HepG2 (cell line): ENCODE measurements around the gene SRSF2. TPM values are rescaled to one million over a fixed set of nuclear protein-coding genes. Genes with fewer than 3 reads are reported as not detected.

Source experiments
- ARNTL ChIP-seq: sonication (generic); formaldehyde crosslinking; IDR thresholded peaks from 2 replicates; pipeline ENCODE4 v1.4.0; 2020; ENCODE audit warnings: mild to moderate bottlenecking, missing genetic modification reagents
- CEBPB ChIP-seq: IDR thresholded peaks from 2 replicates; pipeline ENCODE4 v1.6.1; 2011; ENCODE audit warnings: low read depth, low read length, improper control_type of control experiment, borderline replicate concordance
- FOXO1 ChIP-seq: sonication (generic); formaldehyde crosslinking; IDR thresholded peaks from 2 replicates; pipeline ENCODE4 v1.4.0; 2020; ENCODE audit warnings: missing genetic modification reagents
- GMEB1 ChIP-seq: sonication (generic); formaldehyde crosslinking; IDR thresholded peaks from 2 replicates; pipeline ENCODE4 v1.5.1; 2020; ENCODE audit warnings: missing genetic modification reagents, mild to moderate bottlenecking, borderline replicate concordance
- NFE2L1 ChIP-seq: sonication (generic); formaldehyde crosslinking; IDR thresholded peaks from 2 replicates; pipeline ENCODE4 v1.4.0; 2020; ENCODE audit warnings: missing genetic modification reagents, mild to moderate bottlenecking, borderline replicate concordance
- NFIB ChIP-seq: sonication (generic); formaldehyde crosslinking; IDR thresholded peaks from 2 replicates; pipeline ENCODE4 v1.9.0; 2021; ENCODE audit warnings: missing genetic modification reagents, mild to moderate bottlenecking, borderline replicate concordance
- RFXANK ChIP-seq: IDR thresholded peaks from 2 replicates; pipeline ENCODE4 v1.6.1; 2016
- SKI ChIP-seq: fragments of 450-650 bp; IDR thresholded peaks from one replicate; pipeline ENCODE4 v1.6.1; 2018; ENCODE audit warnings: mild to moderate bottlenecking; ENCODE audit not compliant: partially characterized antibody
- TFDP1 ChIP-seq: IDR thresholded peaks from 2 replicates; pipeline ENCODE4 v1.6.1; 2016; ENCODE audit warnings: missing compliant biosample characterization, missing genetic modification reagents, borderline replicate concordance
- ZBTB7A ChIP-seq: sonication (generic); formaldehyde crosslinking; IDR thresholded peaks from 2 replicates; pipeline ENCODE4 v1.8.0; 2022; ENCODE audit warnings: mild to moderate bottlenecking, missing genetic modification reagents
- ZHX1 ChIP-seq: sonication (generic); formaldehyde crosslinking; IDR thresholded peaks from 2 replicates; pipeline ENCODE4 v1.8.1; 2022; ENCODE audit warnings: low read depth, mild to moderate bottlenecking, missing genetic modification reagents
- ZNF446 ChIP-seq: sonication (generic); formaldehyde crosslinking; IDR thresholded peaks from 2 replicates; pipeline ENCODE4 v1.5.0; 2020; ENCODE audit warnings: mild to moderate bottlenecking, missing genetic modification reagents
- ZNF646 ChIP-seq: sonication (generic); formaldehyde crosslinking; IDR thresholded peaks from 2 replicates; pipeline ENCODE4 v1.9.0; 2021; ENCODE audit warnings: mild to moderate bottlenecking, missing genetic modification reagents
- ZNF747 ChIP-seq: sonication (generic); formaldehyde crosslinking; IDR thresholded peaks from 2 replicates; pipeline ENCODE4 v1.8.1; 2023; ENCODE audit warnings: missing genetic modification reagents, mild to moderate bottlenecking, borderline replicate concordance
- polyA plus RNA-seq, 8 experiments: library from polyadenylated mRNA; depleted of rRNA in 3 of 8; stranded (reverse) in 7 of 8; unstranded in 1 of 8; fragments of >200 nt; fragmentation: Illumina TruSeq in 4 of 8; extraction: Trizol in 4 of 8; gene quantifications; 2 replicates each; pipeline versions ENCODE4 v1.2.1 to v1.2.3, GENCODE V29; 2011 to 2016; ENCODE audit warnings: low read depth in 4 of 8, missing spikeins in 1 of 8, mixed read lengths in 1 of 8; ENCODE audit not compliant: insufficient read depth in 1 of 8
- total RNA-seq, 5 experiments: library from RNA; depleted of rRNA; stranded (reverse); fragments of >200 nt; fragmentation: Illumina TruSeq; extraction: Trizol; gene quantifications; 2 replicates each; pipeline ENCODE4 v1.2.3, GENCODE V29; 2016; ENCODE audit warnings: low read depth in 1 of 5

Gene SRSF2
- total and polyA plus RNA-seq, 2 of the 13 experiments (the other 11 are each of a cell fraction or from before 2014, with no cell fraction given) = 306 to 319 TPM

GRCh38 chr17:76737082-76737675 lies at the start of gene SRSF2 (continued):
- TF ChIP-seq ZNF446 (CRISPR knock-in tag) = no peak
- TF ChIP-seq SKI = peak; percentile 52
- TF ChIP-seq NFIB (CRISPR knock-in tag) = no peak
- TF ChIP-seq RFXANK (CRISPR knock-in tag) = 0 out of 2 replicates have a peak, but pooled peaks have one; percentile 11
- TF ChIP-seq ZNF646 = no peak
- TF ChIP-seq ARNTL = no peak; the same call in 1 of the 2 replicates
- peak; percentile 98 for TF ChIP-seq TFDP1
- TF ChIP-seq ZBTB7A (CRISPR knock-in tag) = peak; percentile 87
- peak; percentile 100 for TF ChIP-seq NFE2L1
- TF ChIP-seq FOXO1 (CRISPR knock-in tag) = peak; percentile 85
- peak; percentile 66; the same call in 1 of the 2 replicates for TF ChIP-seq ZHX1 (CRISPR knock-in tag)
- 0 out of 2 replicates have a peak, but pooled peaks have one; percentile 16 for TF ChIP-seq CEBPB
- TF ChIP-seq GMEB1 (CRISPR knock-in tag) = peak; percentile 84
- peak; percentile 93 for TF ChIP-seq ZNF747
